Muscle layer of colon (tissue), 2 donors: ENCODE measurements around the gene TLDC2.
A peak's percentile ranks its signal among the peaks of the same experiment; 100 is the strongest.

ENCODE experiments used
- H3K27ac ChIP-seq: one replicate; pipeline ENCODE4 v1.7.0; 2013; ENCODE audit warnings: low read depth, mild to moderate bottlenecking, low read length, moderate library complexity
- H3K27me3 ChIP-seq, 2 donors: one replicate each; pipeline ENCODE4 v1.7.0; 2013; ENCODE audit warnings: low read length in 2 of 2, mild to moderate bottlenecking in 2 of 2; ENCODE audit not compliant: insufficient read depth in 2 of 2, control insufficient read depth in 1 of 2
- H3K36me3 ChIP-seq: one replicate; pipeline ENCODE4 v1.7.0; 2013; ENCODE audit warnings: mild to moderate bottlenecking, low read length; ENCODE audit not compliant: insufficient read depth
- H3K4me1 ChIP-seq: one replicate; pipeline ENCODE4 v1.7.0; 2013; ENCODE audit warnings: mild to moderate bottlenecking, low read length; ENCODE audit not compliant: insufficient read depth
- H3K4me3 ChIP-seq, 2 donors: one replicate each; pipeline ENCODE4 v1.7.0; 2013; ENCODE audit warnings: low read length in 2 of 2, low read depth in 1 of 2, mild to moderate bottlenecking in 1 of 2, moderate library complexity in 1 of 2
- H3K9ac ChIP-seq: one replicate; pipeline ENCODE4 v1.7.0; 2013; ENCODE audit warnings: low read length
- H3K9me3 ChIP-seq: one replicate; pipeline ENCODE4 v1.7.0; 2013; ENCODE audit warnings: mild to moderate bottlenecking, low read length
- donor health status: abdominal sarcoma.
- donor health status: Adenocarcinoma of cecum.

Gene TLDC2

GRCh38 chr20:36937402-36937770, 61.4 kb downstream of the TLDC2 start:
- H3K27me3 ChIP-seq: no peaks in the 10 kb centered on the region
- H3K9me3 ChIP-seq: no peaks in the 10 kb centered on the region
- H3K27ac ChIP-seq: no peak overlapping the region
- no peak overlapping the region for H3K9ac ChIP-seq
- H3K4me3 ChIP-seq: no peak overlapping the region
- peaks cover 23% of the 10 kb centered on the region for H3K36me3 ChIP-seq
- no peaks in the 10 kb centered on the region for H3K4me1 ChIP-seq

- peaks cover 20% of the 10 kb centered on the region for H3K36me3 ChIP-seq
- H3K9me3 ChIP-seq: no peaks in the 10 kb centered on the region
- peak overlapping the region; percentile 19 for H3K27ac ChIP-seq
- peaks cover 19% of the 10 kb centered on the region for H3K4me1 ChIP-seq
- no peaks in the 10 kb centered on the region for H3K27me3 ChIP-seq
- no peak overlapping the region for H3K9ac ChIP-seq
- H3K4me3 ChIP-seq: no peak overlapping the region
Measured at GRCh38 chr20:36941401-36941835, 65.5 kb downstream of the TLDC2 start.
